D721Med (cell line): Measurements from ENCODE around the gene HNRNPC.

ENCODE experiments used
- DNase-seq: peaks from one replicate; pipeline ENCODE4 v3.0.0; 2011; ENCODE audit warnings: low spot score; ENCODE audit not compliant: insufficient read length
- FAIRE-seq: peaks from 2 replicates; lab custom pipeline; 2011; peaks lifted over from hg19 to GRCh38; lab: Jason Lieb, UNC
- CTCF ChIP-seq: IDR thresholded peaks from 2 replicates; pipeline ENCODE4 v1.5.1; 2012; ENCODE audit warnings: mild to moderate bottlenecking, control low read depth; ENCODE audit not compliant: insufficient read depth; ENCODE audit errors: missing control alignments

The HNRNPC gene

GRCh38 chr14:21194597-21194996, 74.6 kb downstream of the HNRNPC start:
- no peak for TF ChIP-seq CTCF
- FAIRE-seq (no peak), DNase-seq (no peak)

- no peak for TF ChIP-seq CTCF
- DNase-seq (no peak), FAIRE-seq (no peak)
These were observed 76.2 kb downstream of the HNRNPC start for GRCh38 chr14:21192875-21193535.

DNA sequence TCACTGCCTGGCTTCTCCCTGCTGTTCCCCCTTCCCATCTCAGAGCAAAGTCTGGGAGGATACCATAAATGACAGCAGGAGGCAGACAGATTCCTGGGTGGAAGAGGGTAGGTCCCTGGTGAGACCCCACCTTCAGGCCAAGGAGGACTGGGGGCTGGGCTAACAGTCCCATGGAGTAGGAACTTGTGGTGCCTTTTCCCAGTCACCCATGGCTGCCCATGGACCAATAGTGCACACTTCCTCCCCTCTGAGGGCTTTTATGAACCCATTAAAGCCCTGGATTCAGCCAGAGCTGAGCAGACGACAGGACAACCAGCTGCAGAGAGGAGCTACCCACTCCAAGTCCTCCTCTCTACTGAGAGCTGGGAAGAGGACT, 76.8 kb downstream of the HNRNPC start:
- FAIRE-seq (no peak), DNase-seq (no peak)
- TF ChIP-seq CTCF, result no peak

- TF ChIP-seq CTCF, result no peak
- no peak for FAIRE-seq
These were observed 77.3 kb downstream of the HNRNPC start for GRCh38 chr14:21191809-21192446.

DNA sequence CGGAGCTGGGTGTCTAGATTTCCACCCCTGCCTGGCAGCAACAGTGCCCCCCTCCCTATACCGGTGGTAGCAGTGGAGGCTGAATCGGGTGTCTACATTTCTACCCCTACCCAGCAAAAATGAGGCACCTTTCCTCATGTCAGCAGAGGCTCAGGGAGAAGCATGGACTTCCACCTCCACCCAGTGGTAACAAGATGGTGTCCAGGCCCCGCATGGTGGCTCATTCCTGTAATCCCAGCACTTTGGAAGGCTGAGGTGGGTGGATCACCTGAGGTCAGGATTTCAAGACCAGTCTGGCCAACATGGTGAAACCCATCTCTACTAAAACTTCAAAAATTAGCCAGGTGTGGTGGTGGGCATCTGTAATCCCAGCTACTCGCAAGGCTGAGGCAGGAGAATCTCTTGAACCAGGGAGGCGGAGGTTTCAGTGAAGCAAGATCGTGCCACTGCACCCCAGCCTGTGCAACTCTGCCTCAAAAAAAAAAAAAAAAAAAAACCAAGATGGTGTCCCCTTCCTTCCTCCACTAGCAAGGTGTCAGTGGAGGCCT, 77.9 kb downstream of the HNRNPC start:
- DNase-seq, result no peak
- no peak for TF ChIP-seq CTCF

More at GRCh38 chr14:21191809-21192446, 77.3 kb downstream of the HNRNPC start:
- no peak for DNase-seq

GRCh38 chr14:21185491-21185890, 83.8 kb downstream of the HNRNPC start:
- DNase-seq (no peak), FAIRE-seq (no peak)
- no peak for TF ChIP-seq CTCF

More for the DNA sequence above, 77.9 kb downstream of the HNRNPC start:
- FAIRE-seq, result no peak

DNA sequence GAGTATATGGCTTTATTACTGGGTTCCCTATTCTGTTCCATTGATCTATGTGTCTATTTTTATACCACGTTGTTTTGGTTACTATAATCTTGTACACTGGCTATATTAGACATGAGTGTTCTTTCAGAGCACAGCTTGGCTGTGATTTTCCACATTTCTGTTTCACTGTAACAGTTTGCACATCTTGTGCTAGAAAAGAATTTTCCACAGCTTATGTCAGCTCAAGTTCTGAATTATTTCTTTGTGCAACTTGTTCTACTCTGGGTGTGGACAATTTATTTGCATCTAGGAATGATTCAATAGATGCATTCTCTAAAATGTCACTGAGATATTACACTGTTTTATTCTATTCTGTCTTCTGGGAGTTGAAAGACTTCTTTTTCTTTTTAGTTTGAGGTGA, 85.0 kb downstream of the HNRNPC start:
- DNase-seq, result no peak
- no peak for FAIRE-seq
- TF ChIP-seq CTCF, result no peak
